ENCODE data around the gene ZNF689. TPM values are rescaled to one million over a fixed set of nuclear protein-coding genes. Genes with fewer than 3 reads are reported as not detected.

The ZNF689 gene
- total RNA-seq, 1 donor from 2014 or later, result 7.1 TPM

- Mint-ChIP-seq H3K4me1 (ENCODE audit: low read depth) (peaks cover 17% of the 10 kb centered on the region), H3K27ac (ENCODE audit: unreplicated experiment) (peak within 1 kb of the TSS; percentile 81), H3K36me3 (ENCODE audit: low read depth) (peaks cover 12% of the 10 kb centered on the region), H3K4me3 (ENCODE audit: unreplicated experiment) (peak within 1 kb of the TSS; percentile 74), H3K27me3 (ENCODE audit: low read depth) (no peaks in the 10 kb centered on the region), H3K9me3 (ENCODE audit: low read depth) (no peaks in the 10 kb centered on the region)
- DNase-seq (ENCODE audit: low spot score), result peak; percentile 76
- peak; percentile 38 for TF ChIP-seq CTCF (IDR thresholded peaks at IDR 0.05)
These were observed 52.0 kb downstream of the ZNF689 start, which contains the start of gene ZNF764 for GRCh38 chr16:30557957-30558788. Gene ZNF764, minus strand, starts transcription at chr16:30558374. Its CDS starts 192 bp downstream, at chr16:30558182.

GRCh38 chr16:30557707-30557956 lies 52.6 kb downstream of the ZNF689 start:
- Mint-ChIP-seq H3K9me3 (ENCODE audit: low read depth) (no peaks in the 10 kb centered on the region), H3K4me1 (ENCODE audit: low read depth) (peaks cover 17% of the 10 kb centered on the region), H3K27me3 (ENCODE audit: low read depth) (no peaks in the 10 kb centered on the region), H3K27ac (ENCODE audit: unreplicated experiment) (peak overlapping the region; percentile 77), H3K36me3 (ENCODE audit: low read depth) (peaks cover 12% of the 10 kb centered on the region), H3K4me3 (ENCODE audit: unreplicated experiment) (peak overlapping the region; percentile 74)
- no peak for DNase-seq (ENCODE audit: low spot score)
- TF ChIP-seq CTCF (IDR thresholded peaks at IDR 0.05), result no peak

GRCh38 chr16:30556125-30556473 lies 54.1 kb downstream of the ZNF689 start:
- Mint-ChIP-seq H3K27me3 (ENCODE audit: low read depth) (no peaks in the 10 kb centered on the region), H3K9me3 (ENCODE audit: low read depth) (no peaks in the 10 kb centered on the region), H3K36me3 (ENCODE audit: low read depth) (peaks cover 12% of the 10 kb centered on the region), H3K4me3 (ENCODE audit: unreplicated experiment) (no peak overlapping the region), H3K27ac (ENCODE audit: unreplicated experiment) (no peak overlapping the region), H3K4me1 (ENCODE audit: low read depth) (peaks cover 17% of the 10 kb centered on the region)
- no peak for DNase-seq (ENCODE audit: low spot score)
- no peak for TF ChIP-seq CTCF (IDR thresholded peaks at IDR 0.05)

- Mint-ChIP-seq H3K27me3 (ENCODE audit: low read depth) (no peaks in the 10 kb centered on the region), H3K4me3 (ENCODE audit: unreplicated experiment) (no peak overlapping the region), H3K27ac (ENCODE audit: unreplicated experiment) (no peak overlapping the region), H3K4me1 (ENCODE audit: low read depth) (peaks cover 17% of the 10 kb centered on the region), H3K36me3 (ENCODE audit: low read depth) (peaks cover 12% of the 10 kb centered on the region), H3K9me3 (ENCODE audit: low read depth) (no peaks in the 10 kb centered on the region)
- no peak for TF ChIP-seq CTCF (IDR thresholded peaks at IDR 0.05)
- DNase-seq (ENCODE audit: low spot score), result peak; percentile 87
These were observed 54.7 kb downstream of the ZNF689 start for GRCh38 chr16:30555315-30556124.

- Mint-ChIP-seq H3K9me3 (ENCODE audit: low read depth) (no peaks in the 10 kb centered on the region), H3K27me3 (ENCODE audit: low read depth) (no peaks in the 10 kb centered on the region), H3K36me3 (ENCODE audit: low read depth) (peaks cover 12% of the 10 kb centered on the region), H3K4me3 (ENCODE audit: unreplicated experiment) (no peak overlapping the region), H3K27ac (ENCODE audit: unreplicated experiment) (no peak overlapping the region), H3K4me1 (ENCODE audit: low read depth) (peaks cover 17% of the 10 kb centered on the region)
- no peak for TF ChIP-seq CTCF (IDR thresholded peaks at IDR 0.05)
- DNase-seq (ENCODE audit: low spot score), result peak; percentile 81
These were observed 55.5 kb downstream of the ZNF689 start for GRCh38 chr16:30554557-30555314.
